GM19193 (cell line): ENCODE results near the gene FAM32A.

Experiments used
- POLR2A ChIP-seq: IDR thresholded peaks from 4 replicates; pipeline ENCODE4 v1.6.1; 2011; ENCODE audit not compliant: insufficient read depth, insufficient read length; ENCODE audit errors: extremely low read depth

FAM32A gene

DNA sequence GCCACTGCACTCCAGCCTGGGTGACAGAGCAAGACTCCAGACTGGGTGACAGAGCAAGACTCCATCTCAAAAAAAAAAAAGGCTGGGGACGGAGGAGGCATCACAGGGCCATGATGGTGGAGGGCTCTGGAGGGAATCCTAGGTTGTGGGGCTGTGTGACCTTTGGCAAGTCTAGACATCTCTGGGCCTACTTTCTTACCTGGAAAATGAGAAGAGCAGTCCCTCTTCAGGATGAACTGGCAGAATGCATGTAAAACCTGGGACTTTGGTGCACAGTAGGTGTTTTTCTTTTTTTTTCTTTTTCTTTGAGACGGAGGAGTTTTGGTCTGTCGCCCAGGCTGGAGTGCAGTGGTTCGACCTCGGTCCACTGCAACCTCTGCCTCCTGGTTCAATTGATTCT, 25.6 kb upstream of the FAM32A start:
- no peak for TF ChIP-seq POLR2A

DNA sequence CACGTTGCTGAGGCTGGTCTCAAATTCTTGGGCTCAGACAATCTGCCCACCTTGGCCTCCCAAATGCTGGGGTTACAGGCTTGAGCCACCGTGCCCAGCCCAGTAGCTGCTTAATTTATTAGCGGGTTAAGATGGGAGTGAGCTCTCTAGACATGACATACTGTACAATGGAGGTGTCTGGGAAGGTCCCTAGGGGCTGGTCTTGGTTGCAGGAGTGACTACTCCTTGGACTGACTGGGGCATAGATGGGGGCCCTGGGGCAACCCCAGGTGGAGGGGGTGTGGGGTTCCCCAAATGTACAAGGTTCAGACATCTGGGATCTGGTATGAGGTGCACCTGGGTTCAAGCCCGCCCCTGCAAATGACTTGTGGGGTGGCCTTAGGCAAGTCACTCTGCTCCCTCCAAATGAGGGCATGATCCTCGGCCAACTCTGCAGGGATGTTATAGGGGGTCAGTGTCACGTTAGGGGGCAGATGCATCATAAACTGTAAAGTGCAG, 24.7 kb upstream of the FAM32A start:
- TF ChIP-seq POLR2A = no peak

- TF ChIP-seq POLR2A = no peak
Observed at GRCh38 chr19:16160943-16161560, 24.2 kb upstream of the FAM32A start.

DNA sequence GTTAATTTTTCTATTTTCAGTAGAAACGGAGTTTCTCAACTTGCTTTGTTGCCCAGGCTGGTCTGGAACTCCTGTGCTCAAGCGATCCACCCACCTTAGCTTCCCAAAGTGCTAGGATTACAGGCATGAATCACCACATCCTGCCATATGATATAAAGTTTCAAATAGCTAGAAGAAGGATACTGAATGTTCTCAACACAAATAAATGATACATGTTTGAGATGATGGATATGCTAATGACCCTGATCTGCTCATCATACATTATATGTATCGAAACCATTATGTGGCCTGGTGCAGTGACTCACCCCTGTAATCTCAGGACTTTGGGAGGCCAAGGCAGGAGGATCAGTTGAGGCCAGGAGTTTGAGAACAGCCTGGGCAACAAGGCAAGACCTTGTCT, 23.4 kb upstream of the FAM32A start:
- TF ChIP-seq POLR2A = no peak

DNA sequence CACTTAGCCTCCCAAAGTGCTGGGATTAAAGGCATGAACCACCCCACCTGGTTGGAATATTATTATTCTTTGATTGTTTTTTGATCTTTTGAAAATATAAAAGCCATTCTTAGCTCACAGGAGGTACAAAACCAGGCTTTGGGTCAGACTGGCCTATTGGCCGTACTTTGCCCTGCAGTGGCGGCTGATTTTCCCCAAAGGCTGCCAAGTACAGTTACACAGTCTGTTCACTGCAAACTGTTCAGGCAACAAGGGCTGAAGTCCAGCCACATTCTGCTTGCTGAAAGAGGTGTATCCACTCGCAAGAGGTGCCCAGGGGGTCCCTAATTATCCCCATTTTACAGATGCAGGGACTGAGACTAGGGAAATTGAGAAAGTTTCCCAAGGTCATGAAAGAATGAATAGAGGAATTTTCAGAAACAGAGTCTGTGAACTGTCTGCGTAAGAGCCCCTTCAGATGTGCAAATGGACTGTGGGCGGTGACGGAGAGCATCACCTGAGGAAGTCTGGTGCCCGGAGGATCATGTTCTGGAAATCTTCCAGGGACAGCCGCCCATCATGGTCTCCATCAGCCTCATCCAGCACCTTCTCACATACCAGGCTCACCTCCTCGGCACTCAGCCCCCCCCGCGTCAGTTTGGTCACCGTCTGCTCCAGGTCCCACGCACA, 20.9 kb upstream of the FAM32A start:
- no peak for TF ChIP-seq POLR2A

- TF ChIP-seq POLR2A = no peak
Observed at GRCh38 chr19:16166417-16166816, 18.8 kb upstream of the FAM32A start.

DNA sequence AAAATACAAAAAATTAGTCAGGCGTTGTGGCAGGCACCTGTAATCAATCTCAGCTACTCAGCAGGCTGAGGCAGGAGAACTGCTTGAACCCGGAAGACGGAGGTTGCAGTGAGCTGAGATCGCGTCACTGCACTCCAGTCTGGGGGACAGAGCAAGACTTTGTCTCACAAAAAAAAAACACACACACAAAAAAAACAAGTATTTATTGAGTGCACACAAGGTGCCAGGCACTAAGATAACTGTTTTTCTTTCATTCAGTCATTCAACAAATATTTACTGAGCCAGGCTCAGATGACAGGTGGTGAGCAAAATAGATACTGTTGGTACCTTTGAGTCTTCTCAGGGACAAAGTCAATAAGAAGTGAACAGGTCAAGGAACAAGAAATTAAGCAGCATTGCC, 18.2 kb upstream of the FAM32A start:
- no peak for TF ChIP-seq POLR2A

DNA sequence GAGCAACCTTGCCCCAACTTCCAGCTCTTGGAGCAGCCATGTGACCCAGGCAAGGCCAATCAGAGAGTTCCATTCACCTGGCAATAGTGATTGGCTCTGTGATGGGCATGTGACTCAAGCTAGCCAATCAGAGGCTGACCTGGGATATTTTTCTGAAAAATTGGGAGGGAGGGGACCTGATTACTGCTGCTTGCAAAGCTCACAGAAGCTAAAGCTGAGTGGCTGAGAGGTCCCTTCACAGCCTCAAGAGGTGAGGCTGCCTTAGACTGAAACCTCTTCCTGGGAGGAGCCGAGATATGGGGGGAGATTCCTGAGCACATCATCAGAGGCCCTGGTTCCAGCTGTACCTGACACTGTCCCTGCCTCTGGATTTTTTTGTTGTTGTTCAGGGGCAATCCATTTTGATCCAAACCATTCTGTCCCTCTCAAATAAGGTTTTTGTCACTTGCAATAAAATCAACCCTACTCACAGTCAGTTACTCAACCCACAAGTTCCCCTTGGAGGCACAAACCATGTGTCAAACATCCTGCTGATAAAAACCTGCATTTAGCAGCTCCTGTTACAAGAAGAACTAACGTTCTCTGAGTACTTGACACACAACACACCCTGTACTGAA, 16.6 kb upstream of the FAM32A start:
- TF ChIP-seq POLR2A = no peak

- TF ChIP-seq POLR2A = no peak
Observed at GRCh38 chr19:16170134-16170533, 15.1 kb upstream of the FAM32A start.

DNA sequence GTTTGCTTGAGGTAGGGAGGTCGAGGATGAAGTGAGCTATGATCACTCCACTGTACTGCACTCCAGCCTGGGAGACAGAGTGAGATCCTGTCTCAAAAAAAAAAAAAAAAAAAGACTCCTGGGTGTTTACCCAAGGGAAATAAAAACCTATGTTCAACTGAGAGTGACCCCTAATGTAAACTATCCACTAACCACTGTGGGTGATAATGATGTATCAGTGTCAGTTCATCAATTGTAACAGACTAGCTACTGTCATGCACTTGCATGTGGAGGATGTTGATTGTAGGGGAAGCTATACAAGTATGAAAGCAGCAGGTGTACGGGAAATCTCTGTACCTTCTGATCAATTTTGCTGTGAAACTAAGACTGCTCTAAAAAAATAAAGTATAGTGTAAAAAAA, 9.3 kb upstream of the FAM32A start:
- no peak for TF ChIP-seq POLR2A

DNA sequence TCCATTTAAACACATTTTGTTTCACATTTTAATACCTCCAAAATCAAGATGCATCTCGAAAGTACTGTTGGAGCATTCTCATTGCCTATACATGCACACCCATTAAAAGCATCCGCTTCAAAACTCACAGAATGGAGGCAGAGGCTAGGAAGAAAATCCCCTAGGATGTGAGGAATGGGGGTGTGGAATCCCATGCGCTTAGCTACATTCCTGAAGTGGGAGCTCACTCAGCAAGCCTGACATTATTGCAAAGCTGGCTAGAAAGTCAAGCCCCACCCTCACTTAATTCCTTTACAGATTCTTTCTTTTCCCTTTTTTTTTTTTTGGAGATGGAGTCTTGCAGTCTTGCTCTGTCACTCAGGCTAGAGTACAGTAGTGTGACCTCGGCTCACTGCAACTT, 4.6 kb upstream of the FAM32A start:
- TF ChIP-seq POLR2A = no peak

DNA sequence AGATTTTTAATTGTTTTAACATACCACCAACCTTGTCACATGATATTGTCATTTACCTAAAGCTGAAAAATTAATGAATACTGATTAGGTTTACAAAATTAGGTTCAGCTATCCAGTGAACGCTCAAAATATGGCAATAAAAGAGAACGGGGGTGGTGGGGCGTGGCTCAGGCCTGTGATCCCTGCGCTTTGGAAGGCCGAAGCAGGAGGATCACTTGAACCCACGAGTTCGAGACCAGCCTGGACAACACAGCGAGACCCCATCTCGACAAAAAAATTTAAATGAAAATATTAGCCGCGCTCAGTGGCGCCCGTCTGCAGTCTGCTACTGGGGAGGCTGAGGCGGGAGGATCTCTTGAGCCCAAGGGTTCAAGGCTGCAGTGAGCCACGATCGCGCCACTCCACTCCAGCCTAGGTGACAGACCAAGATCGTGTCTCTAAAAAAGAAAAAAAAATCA, 516 bp upstream of the FAM32A start:
- no peak for TF ChIP-seq POLR2A

- no peak for TF ChIP-seq POLR2A
Observed at GRCh38 chr19:16185768-16186123, 536 bp downstream of the FAM32A start.

- TF ChIP-seq POLR2A = no peak
Observed at GRCh38 chr19:16188521-16188920, 3.3 kb downstream of the FAM32A start.

- no peak for TF ChIP-seq POLR2A
Observed at GRCh38 chr19:16190198-16190597, 5.0 kb downstream of the FAM32A start.

DNA sequence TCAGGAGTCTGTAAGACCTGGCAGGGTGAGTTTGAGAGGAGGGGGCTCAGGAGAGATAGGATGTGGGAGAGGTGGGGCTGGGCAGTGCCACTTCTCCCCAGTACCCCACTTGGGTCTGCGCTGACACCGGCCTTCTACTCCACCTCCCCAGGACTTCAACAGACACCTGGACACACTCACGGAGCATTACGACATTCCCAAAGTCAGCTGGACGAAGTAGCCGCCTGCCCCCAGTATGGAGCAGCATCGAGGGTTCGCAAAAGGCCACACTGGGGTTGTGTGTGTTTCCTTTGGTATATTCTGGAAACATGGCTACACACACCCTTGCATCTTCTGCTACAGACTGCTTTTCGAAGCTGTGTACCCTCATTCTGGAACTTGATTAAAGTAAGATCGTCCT, 5.5 kb downstream of the FAM32A start:
- no peak for TF ChIP-seq POLR2A

GRCh38 chr19:16191216-16191908, 6.2 kb downstream of the FAM32A start:
- no peak for TF ChIP-seq POLR2A

DNA sequence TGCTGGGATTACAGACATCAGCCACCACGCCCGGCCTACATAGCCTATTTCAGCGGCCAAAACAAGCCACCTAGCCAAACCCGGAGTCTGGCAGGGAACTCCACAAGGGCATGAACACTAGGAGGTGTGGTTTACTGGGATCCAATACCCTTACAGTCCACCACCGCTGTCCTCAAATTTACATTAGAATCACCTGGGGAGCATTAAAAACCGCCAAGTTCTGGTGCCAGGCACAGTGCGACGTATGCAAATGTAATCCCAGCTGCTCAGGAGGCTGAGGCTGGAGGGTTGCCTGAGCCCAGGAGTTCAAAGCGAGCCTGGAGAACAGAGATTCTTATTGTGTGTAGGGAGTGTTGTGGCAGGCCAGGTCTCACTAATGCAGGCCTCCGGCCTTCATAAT, 8.3 kb downstream of the FAM32A start:
- TF ChIP-seq POLR2A = no peak
